ENCODE measurements around the gene PCSK6.
A peak's percentile ranks its signal among the peaks of the same experiment; 100 is the strongest.

Gene PCSK6

DNA sequence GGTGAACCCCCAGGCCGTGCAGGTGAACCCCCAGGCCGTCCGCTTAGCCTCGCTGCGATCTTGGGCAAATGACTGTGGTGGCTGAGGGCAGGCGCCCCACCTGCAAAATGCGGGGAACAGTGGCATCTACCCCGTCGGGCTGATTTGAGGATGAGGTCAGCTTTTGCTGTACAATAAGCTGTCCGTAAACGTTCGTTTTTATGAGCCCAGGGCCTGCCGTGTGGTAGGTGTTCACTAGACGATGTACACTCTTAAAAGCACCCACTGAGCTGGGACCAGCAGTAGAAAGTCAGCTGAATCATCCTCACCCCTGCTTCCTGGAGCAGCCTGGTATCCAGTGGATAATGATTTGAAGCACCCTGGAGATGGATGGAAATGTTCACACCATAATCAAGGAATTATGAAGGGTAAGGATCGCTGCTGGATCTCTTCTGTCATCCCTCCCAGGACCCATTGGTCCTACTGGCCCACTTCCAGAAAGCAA is 943 bp upstream of the PCSK6 start:
- TF ChIP-seq GATA1 (IDR thresholded peaks at IDR 0.05; ENCODE audit: low read depth, low read length) (no peak), POLR2A (IDR thresholded peaks at IDR 0.05; ENCODE audit: low read length) (no peak)
- DNase-seq: no peak

DNA sequence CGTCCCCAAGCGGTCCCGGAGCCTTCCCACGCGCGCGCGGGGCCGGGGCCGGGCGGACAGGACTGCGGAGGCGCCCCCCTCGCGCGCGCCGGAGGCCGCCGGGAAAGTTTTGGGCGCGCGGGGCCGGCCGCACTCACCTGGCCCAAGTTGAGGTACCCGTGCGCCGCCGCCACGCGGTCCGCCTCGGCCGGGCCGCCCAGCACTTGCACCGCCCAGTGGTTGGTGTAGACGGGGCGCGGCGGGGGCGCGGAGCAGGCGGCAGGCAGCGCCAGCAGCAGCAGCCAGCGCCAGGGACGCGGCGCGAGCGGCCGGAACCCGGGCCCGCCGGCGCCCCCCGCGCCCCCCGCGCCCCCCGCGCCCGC is 289 bp downstream of the PCSK6 start:
- peak; percentile 79 to 87 for DNase-seq

DNA sequence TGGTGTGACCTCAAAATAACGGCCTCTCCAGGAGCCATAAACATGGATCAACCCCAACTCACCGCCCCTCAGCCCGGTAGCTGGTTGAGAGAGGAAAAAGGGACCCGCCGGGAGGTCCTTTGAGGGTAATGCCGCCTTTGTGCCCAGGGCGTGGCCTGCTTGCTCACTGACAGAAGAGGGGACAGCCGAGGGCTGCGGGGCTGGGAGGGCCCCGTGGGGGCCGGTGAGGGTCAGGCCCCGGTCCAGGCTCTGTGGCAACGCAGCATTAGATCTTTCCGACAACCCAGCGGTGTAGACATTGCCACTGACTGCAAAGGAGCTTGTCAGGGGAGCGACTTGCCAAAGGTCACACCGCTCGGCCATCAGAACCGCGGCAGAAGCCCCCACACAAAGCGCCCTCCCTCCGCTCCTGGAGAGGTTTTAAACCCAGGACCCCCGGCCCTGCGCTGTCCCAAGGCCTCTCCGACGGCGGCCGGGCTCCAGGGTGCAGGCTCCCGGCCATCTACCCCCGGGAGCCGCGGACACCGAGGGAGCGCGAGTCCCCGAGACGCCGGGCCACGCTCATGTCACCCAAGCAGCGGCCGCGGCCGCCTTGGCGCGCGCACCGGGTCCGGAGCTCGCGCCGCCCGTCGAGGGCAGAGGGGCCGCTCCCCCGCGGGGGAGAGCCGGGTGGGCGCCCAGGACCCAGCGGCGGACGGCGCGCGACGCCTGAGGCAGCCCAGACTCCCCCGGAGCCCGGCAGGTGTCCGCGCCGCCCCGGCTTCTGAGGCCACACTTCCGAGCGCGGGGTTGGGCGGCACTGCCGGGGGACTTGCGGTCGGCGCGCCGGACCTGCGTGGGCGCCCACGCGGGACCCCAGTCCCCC is 975 bp downstream of the PCSK6 start:
- DNase-seq: peak; percentile 43 to 65
- TF ChIP-seq POLR2A (IDR thresholded peaks at IDR 0.05; ENCODE audit: low read length) (no peak), GATA1 (IDR thresholded peaks at IDR 0.05; ENCODE audit: low read depth, low read length) (no peak)

More for the DNA sequence above, 289 bp downstream of the PCSK6 start:
- TF ChIP-seq POLR2A (IDR thresholded peaks at IDR 0.05; ENCODE audit: low read length) (no peak), GATA1 (IDR thresholded peaks at IDR 0.05; ENCODE audit: low read depth, low read length) (no peak)

DNA sequence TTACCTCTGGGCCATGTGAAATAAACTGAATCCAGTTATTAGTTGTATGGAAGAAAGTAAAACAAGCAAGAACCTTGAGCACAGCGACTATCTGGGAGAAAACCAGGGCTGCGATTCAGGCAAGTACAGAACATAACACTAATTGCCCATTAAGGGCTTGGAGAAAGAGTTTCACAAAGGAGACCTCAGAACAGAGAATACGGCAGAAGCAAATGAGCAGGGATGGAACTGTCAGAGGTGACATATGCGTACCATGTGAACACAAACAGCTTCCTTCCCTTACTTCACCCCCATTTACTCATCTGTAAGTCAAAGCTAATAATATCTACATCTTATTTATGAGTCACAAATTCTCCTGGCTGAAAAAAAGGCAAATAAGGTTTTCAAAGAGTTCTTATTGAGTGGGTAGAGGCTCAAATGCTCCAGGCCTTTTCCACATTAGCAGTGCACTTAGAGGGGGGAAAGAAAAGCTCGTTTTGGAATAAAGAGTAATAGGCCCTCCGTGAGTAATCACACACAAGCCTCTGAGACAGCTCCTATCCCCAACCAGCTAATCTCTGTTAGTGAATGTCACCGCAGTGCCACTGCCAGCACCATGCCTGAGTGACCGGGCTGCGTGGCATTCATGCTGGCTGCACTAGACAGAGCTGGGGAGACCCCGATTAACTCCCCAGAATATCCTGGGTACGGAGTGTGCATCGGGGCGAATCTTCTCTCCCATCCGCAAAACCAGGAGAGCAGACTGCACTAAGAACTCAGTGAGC is 2.6 kb downstream of the PCSK6 start:
- no peak for TF ChIP-seq GATA1 (IDR thresholded peaks at IDR 0.05; ENCODE audit: low read depth, low read length)
- no peak for TF ChIP-seq POLR2A (IDR thresholded peaks at IDR 0.05; ENCODE audit: low read length)
- no peak for DNase-seq

DNA sequence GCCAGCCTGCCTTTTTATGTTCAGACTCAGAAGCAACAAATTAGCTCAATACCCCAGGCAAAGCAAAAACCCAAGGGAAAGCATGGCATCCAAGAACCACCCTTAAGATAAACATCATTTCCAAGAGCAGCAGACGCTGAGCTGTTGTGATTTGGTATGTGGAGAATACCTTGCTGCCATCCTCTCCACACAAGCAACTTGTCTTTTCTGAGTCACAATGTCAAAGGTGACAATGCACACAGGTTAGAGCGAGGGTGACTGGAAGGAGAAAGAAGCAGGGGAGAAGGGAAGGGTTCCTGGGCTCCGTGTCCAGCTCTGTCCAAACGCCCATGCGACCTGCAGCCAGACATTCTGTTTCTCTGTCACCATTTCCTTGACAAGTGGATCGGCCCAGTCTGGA is 6.0 kb downstream of the PCSK6 start:
- DNase-seq: no peak
- TF ChIP-seq GATA1 (IDR thresholded peaks at IDR 0.05; ENCODE audit: low read depth, low read length) (no peak), POLR2A (IDR thresholded peaks at IDR 0.05; ENCODE audit: low read length) (no peak)

DNA sequence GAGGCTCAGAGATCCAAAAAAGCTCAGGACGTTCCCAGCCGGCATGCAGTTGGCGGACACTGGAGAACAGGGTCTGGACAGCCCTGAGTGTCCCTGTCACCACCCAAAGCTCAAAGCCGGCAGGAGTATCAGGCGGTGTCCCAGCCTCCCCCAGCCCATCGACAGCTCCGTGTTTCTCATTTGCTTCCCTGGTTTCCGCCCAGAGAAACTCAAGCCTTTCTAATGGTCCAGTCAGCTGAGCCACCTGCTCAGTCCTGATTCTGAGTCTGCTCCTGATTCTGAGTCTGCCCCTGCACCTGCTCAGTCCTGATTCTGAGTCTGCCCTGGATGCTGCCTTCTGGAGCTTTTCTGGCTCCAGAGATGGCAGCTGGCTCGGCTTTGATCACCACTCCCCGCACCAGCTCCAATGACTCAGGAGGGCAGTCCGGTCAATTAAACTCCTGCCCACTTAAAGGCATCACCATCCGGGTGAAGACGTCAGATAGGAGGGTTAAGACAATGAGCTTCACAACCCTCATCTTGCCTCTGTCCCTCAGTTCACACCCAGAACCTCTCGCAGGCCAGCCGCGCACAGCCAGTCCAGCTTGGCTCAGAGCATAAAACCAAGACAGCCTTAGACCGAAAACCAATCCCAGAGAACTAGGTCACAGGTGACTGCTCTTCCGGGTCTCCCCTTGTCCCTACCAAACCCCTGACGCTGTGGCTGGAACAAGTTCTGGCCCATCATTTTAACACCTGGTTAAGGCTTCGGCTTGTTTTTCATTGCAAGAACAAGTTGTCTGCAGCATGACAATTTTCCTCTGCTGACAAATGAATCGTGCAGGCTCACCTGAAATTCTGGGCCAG is 6.8 kb downstream of the PCSK6 start:
- no peak for DNase-seq
- TF ChIP-seq GATA1 (IDR thresholded peaks at IDR 0.05; ENCODE audit: low read depth, low read length) (no peak), POLR2A (IDR thresholded peaks at IDR 0.05; ENCODE audit: low read length) (no peak)

DNA sequence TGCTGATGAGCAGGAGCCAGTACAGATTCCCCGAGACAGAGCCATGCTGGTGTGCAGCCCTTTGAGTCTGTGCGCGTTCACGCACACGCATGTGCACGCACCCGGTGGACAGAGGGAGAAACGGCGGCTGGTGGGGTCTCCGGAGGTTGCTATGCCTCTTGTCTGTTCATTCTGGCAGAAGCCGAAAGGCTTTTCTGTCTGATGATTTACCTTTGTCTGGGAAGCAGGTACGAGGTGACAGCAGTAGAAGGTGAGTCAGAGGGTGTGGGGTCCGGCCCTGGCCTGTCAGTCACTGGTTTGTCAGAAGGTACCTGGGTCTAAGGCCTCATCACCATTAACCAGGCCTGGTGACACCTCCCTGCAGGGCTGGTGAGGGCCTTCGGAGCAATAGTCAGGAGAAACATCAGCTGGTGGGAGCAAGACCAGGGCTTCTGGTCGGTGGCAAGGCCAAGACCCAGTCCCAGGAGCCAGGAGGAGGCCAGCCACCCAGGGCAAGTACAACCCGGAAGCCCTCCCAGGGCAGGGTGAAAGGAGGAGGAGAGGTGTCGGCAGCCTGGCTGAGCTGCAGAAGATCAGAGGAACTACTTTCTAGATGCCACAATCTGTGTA is 7.5 kb downstream of the PCSK6 start:
- TF ChIP-seq GATA1 (IDR thresholded peaks at IDR 0.05; ENCODE audit: low read depth, low read length) (no peak), POLR2A (IDR thresholded peaks at IDR 0.05; ENCODE audit: low read length) (no peak)
- no peak for DNase-seq

DNA sequence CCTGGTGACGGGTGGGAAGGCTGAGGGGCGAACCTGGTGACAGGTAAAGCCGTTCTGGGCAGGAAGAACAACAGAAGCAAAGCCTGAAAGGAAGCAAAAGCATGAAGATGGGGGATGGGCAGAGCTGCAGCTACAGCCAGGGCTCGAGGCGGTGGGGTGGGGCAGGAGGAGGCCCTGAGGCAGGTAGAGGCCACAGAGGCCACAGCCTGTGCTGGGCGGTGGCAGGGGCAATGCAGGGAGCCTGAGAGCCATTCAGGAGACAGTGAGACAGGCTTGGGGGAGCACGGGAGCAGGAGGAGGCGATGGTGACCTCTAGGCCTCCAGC is 8.2 kb downstream of the PCSK6 start:
- TF ChIP-seq GATA1 (IDR thresholded peaks at IDR 0.05; ENCODE audit: low read depth, low read length) (no peak), POLR2A (IDR thresholded peaks at IDR 0.05; ENCODE audit: low read length) (no peak)
- DNase-seq: no peak

DNA sequence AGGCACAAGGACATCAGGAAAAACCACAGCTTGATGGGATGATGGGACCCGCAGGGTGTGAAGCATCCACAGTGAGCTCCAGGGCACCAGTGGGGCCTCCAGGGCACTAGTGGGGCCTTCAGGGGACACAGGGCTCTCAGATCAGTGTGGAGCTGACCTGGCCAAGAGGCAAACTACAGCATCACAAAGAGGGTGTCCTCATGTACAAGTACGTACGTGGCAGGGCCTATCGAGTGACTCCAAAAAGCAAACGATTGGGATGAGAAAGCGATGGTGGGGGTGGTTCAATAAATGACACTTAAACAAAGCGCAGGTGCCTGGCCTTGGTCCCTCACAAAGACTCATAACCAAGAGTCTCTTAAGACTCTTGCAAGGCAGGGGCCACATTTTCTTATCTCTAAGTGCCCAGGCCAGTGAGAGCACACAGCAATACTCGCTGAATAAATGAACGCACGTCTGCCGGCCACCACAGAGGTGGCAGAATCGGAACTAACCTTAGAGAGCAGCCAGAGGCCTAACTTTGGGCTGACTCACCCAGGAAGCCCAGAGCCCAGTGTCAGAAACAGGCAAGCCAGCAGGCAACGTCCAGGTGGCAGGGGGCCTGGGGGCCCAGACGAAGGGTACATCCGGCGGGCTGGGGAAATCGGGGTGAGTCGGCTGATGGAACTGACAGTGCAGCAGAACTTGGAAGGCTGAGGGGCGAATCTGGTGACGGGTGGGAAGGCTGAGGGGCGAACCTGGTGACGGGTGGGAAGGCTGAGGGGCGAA is 8.7 kb downstream of the PCSK6 start:
- peak; percentile 52 to 68 for DNase-seq
- TF ChIP-seq POLR2A (IDR thresholded peaks at IDR 0.05; ENCODE audit: low read length): no peak
- no peak for TF ChIP-seq GATA1 (IDR thresholded peaks at IDR 0.05; ENCODE audit: low read depth, low read length)

DNA sequence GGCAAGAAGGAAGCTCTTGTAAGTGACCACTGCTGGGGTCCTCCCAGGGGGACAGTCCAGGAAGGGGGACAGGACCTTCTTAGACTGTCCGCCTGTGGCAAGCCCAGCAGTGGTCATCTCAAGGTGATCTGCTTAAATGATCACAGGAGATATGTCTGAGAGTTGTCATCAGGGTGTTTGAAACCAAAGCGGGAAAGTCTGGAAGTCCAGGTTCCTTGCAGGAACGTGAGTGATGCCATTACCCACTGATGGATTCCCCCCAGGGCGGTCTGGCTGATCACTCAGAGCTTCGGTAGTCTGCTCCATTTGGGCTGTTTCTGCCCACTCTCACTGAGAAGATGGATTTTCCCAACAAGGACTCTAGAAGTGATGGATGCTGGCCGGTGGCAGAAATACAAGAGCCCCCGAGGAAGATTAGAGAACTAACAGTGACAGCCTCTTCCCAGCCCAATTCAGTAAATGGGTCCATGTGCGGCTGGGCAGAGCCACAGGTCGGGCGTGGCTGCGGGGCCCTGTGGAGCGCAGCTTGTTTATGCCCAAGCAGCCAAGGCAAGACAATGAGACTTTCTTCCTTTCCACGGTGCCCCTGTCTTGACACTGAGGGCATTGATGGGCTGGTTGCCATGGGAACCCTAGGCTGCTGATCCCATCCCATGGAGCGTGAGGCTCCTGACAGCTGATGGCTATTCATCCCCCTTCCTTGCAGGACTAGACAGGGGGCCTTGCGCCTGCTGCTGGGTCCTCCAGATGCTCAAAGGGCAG is 9.5 kb downstream of the PCSK6 start:
- no peak for DNase-seq
- TF ChIP-seq GATA1 (IDR thresholded peaks at IDR 0.05; ENCODE audit: low read depth, low read length) (no peak), POLR2A (IDR thresholded peaks at IDR 0.05; ENCODE audit: low read length) (no peak)

DNA sequence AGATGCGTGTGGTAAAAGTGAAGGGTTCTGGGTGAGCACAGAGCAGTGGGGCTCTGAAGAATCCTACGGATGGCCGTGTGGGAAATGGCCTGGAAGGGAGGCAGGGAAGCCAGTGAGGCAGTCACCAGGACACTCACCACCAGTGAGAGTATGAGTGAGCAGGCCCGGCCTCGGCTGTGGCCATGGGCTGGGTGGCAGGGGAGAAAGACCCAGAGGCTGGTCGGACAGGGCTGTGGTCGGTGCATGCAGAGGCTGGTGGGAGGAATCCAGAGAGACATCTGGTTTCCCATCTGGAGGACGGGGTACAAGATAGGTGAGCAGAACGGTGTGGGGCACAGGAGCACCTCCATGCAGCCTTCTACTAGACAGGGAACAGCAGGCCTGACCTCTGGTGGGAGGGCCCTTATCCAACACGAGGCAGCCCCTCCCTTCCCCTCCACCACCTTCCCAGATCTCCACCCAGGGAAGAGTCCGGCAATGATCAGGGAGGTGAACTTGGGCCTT is 10.1 kb downstream of the PCSK6 start:
- TF ChIP-seq GATA1 (IDR thresholded peaks at IDR 0.05; ENCODE audit: low read depth, low read length): no peak
- TF ChIP-seq POLR2A (IDR thresholded peaks at IDR 0.05; ENCODE audit: low read length): no peak
- DNase-seq: no peak

Data from erythroblast (primary cell).